Measurements from ENCODE around the gene KLRC4.

DNA sequence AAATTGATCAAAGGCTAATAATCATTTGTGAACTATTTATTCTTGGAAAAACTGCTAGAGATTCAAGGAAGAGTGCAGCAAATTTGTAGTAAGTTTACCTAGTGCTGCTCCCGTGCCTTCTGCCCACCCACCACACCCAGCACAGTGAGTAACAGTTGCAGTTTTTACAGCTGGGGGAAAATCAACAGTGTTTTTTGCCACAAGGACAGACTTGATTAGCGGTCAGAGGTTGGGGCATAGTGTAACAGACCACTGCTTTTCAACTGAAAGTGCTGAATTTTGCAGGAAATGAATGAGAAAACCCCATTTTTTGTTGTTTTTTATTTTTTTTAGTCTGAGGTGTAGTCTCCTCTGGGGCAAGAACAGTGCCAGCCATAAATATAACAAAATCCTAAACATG, 12.3 kb downstream of the KLRC4 start:
- TF ChIP-seq POLR2AphosphoS5 (IDR thresholded peaks at IDR 0.05) = no peak
- TF ChIP-seq POLR2A (IDR thresholded peaks at IDR 0.05) = no peak

Measured in prostate gland (tissue), 1 donor.